GM08714 (cell line): ENCODE data around the gene GOLGA6L9.
A peak's percentile ranks its signal among the peaks of the same experiment; 100 is the strongest.
"Not testable (repeated sequence)": the region's sequence is repeated elsewhere in the genome, so short reads cannot be mapped to it uniquely, and the experiment has no call there.

Source experiments
- H3K4me3 ChIP-seq: fragments of 200-500 bp; sonication (Bioruptor generic); 2 replicates; pipeline ENCODE4 v1.5.1; 2014; ENCODE audit warnings: mild to moderate bottlenecking, low read length, inconsistent platforms
- ZNF274 ChIP-seq: IDR thresholded peaks from 2 replicates; pipeline ENCODE4 v1.6.1; 2012; ENCODE audit warnings: mild to moderate bottlenecking, low read depth, low read length

GOLGA6L9 gene

GRCh38 chr15:82429693-82430092 is at the start of gene GOLGA6L9:
GOLGA6L9 (plus strand) TSS chr15:82429816; CDS start chr15:82430080, 264 bp downstream.
- H3K4me3 ChIP-seq: not testable (repeated sequence)

GRCh38 chr15:82381330-82381955 is 48.2 kb upstream of the GOLGA6L9 start:
- H3K4me3 ChIP-seq: not testable (repeated sequence)

GRCh38 chr15:82387209-82387608 is 42.4 kb upstream of the GOLGA6L9 start:
- H3K4me3 ChIP-seq: not testable (repeated sequence)

- H3K4me3 ChIP-seq: not testable (repeated sequence)
These were observed 39.5 kb upstream of the GOLGA6L9 start for GRCh38 chr15:82390152-82390551.

GRCh38 chr15:82392077-82392476 is 37.5 kb upstream of the GOLGA6L9 start:
- not testable (repeated sequence) for H3K4me3 ChIP-seq

GRCh38 chr15:82393671-82394070 is 35.9 kb upstream of the GOLGA6L9 start:
- H3K4me3 ChIP-seq: no peak overlapping the region
- TF ChIP-seq ZNF274: no peak

GRCh38 chr15:82395788-82396187 is 33.8 kb upstream of the GOLGA6L9 start:
- H3K4me3 ChIP-seq: not testable (repeated sequence)

- TF ChIP-seq ZNF274: no peak
- no peak overlapping the region for H3K4me3 ChIP-seq
These were observed 31.8 kb upstream of the GOLGA6L9 start for GRCh38 chr15:82397817-82398216.

GRCh38 chr15:82398785-82399184 is 30.8 kb upstream of the GOLGA6L9 start:
- H3K4me3 ChIP-seq: no peak overlapping the region
- TF ChIP-seq ZNF274: no peak

GRCh38 chr15:82399366-82400103 is 30.1 kb upstream of the GOLGA6L9 start:
- H3K4me3 ChIP-seq: not testable (repeated sequence)

- H3K4me3 ChIP-seq: not testable (repeated sequence)
These were observed 27.7 kb upstream of the GOLGA6L9 start for GRCh38 chr15:82401918-82402317.

GRCh38 chr15:82402341-82402740 is 27.3 kb upstream of the GOLGA6L9 start:
- not testable (repeated sequence) for H3K4me3 ChIP-seq

- H3K4me3 ChIP-seq: not testable (repeated sequence)
These were observed 23.4 kb upstream of the GOLGA6L9 start for GRCh38 chr15:82406211-82406610.

- not testable (repeated sequence) for H3K4me3 ChIP-seq
These were observed 19.3 kb upstream of the GOLGA6L9 start for GRCh38 chr15:82410306-82410705.

GRCh38 chr15:82411595-82411994 is 18.0 kb upstream of the GOLGA6L9 start:
- H3K4me3 ChIP-seq: peak overlapping the region; percentile 59; the same call in 1 of the 2 replicates

- not testable (repeated sequence) for H3K4me3 ChIP-seq
These were observed 15.0 kb upstream of the GOLGA6L9 start for GRCh38 chr15:82414525-82415191.

- not testable (repeated sequence) for H3K4me3 ChIP-seq
These were observed 9.1 kb upstream of the GOLGA6L9 start for GRCh38 chr15:82420516-82420915.

GRCh38 chr15:82420966-82421365 is 8.7 kb upstream of the GOLGA6L9 start:
- not testable (repeated sequence) for H3K4me3 ChIP-seq

GRCh38 chr15:82427117-82427516 is 2.5 kb upstream of the GOLGA6L9 start:
- not testable (repeated sequence) for H3K4me3 ChIP-seq

GRCh38 chr15:82445420-82445819 is 15.8 kb downstream of the GOLGA6L9 start:
- H3K4me3 ChIP-seq: not testable (repeated sequence)

- not testable (repeated sequence) for H3K4me3 ChIP-seq
These were observed 27.7 kb downstream of the GOLGA6L9 start for GRCh38 chr15:82457336-82457735.

GRCh38 chr15:82465629-82466028 is 36.0 kb downstream of the GOLGA6L9 start:
- not testable (repeated sequence) for H3K4me3 ChIP-seq
